ENCODE measurements around the gene SULT1A2. TPM values are rescaled to one million over a fixed set of nuclear protein-coding genes. Genes with fewer than 3 reads are reported as not detected.
"Not testable (repeated sequence)": the region's sequence is repeated elsewhere in the genome, so short reads cannot be mapped to it uniquely, and the experiment has no call there.

Gene SULT1A2
- not detected in 2 replicates for total RNA-seq

DNA sequence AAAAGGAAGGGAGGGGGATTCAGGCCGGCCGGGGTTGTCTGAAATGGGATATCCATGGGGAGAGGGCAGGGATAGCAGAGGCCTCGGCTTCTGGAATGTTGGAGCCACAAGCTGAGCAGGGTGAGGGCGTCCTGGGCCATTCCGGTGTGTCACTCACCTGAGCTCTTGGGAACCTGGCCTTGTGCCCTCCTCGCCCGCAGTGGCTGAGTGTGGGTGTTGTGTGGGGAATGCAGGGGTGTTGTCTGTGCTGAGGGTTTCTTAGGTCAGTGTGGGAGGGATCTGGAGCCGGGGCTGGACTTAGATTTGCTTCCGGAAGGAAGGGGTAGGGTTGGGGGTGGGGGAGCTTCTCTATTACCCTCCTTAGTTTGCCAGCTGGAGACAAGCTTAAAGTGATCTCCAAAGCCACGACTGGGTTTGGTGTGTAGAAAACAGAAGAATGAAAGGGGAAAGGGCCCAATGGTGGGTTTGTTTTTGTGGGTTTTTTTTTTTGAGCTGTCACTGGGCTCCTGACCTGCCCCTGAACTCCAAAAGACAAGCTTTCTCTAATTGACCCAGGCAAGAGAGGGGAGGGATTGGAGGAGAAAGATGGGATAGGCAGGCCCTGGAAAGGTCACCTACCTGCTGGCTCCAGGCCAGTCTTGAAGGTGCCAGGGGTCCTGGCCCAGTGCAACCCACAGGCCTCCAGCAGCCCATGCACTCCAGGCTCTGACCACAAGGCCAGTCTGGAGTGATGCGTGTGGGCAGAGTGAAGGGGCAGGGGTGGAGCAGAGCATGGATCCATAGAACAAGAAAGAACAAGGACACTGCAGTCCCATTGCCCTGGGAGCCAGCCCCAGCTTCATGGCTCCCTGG is at the start of gene SULT1A2:
Gene SULT1A2 (minus strand): TSS at position 211 of the 852 bp plus-strand sequence. CDS start 1,120 bp downstream, outside the sequence.
- Histone ChIP-seq H3K36me3 (ENCODE audit: insufficient read depth, low read length) (no peaks in the 10 kb centered on the region), H3K4me3 (ENCODE audit: insufficient read depth, low read length) (no peak within 1 kb of the TSS), H3K27me3 (ENCODE audit: insufficient read depth, low read length) (no peaks in the 10 kb centered on the region), H3K4me2 (ENCODE audit: insufficient read depth, low read length) (no peak within 1 kb of the TSS), H2AFZ (ENCODE audit: low read length) (no peak within 1 kb of the TSS), H3K9me3 (ENCODE audit: low read depth, low read length) (no peaks in the 10 kb centered on the region), H4K20me1 (ENCODE audit: insufficient read depth, low read length) (no peaks in the 10 kb centered on the region), H3K27ac (ENCODE audit: low read depth, low read length) (no peak within 1 kb of the TSS), H3K4me1 (ENCODE audit: insufficient read depth, low read length) (no peaks in the 10 kb centered on the region), H3K79me2 (ENCODE audit: insufficient read depth, low read length) (no peaks in the 10 kb centered on the region)
- TF ChIP-seq, protein P1, sequence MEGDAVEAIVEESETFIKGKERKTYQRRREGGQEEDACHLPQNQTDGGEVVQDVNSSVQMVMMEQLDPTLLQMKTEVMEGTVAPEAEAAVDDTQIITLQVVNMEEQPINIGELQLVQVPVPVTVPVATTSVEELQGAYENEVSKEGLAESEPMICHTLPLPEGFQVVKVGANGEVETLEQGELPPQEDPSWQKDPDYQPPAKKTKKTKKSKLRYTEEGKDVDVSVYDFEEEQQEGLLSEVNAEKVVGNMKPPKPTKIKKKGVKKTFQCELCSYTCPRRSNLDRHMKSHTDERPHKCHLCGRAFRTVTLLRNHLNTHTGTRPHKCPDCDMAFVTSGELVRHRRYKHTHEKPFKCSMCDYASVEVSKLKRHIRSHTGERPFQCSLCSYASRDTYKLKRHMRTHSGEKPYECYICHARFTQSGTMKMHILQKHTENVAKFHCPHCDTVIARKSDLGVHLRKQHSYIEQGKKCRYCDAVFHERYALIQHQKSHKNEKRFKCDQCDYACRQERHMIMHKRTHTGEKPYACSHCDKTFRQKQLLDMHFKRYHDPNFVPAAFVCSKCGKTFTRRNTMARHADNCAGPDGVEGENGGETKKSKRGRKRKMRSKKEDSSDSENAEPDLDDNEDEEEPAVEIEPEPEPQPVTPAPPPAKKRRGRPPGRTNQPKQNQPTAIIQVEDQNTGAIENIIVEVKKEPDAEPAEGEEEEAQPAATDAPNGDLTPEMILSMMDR (IDR thresholded peaks at IDR 0.05; ENCODE audit: extremely low read depth, low read depth, low read length), result no peak
- DNase-seq (ENCODE audit: insufficient read length, low spot score, missing footprints), result peak; percentile 66

DNA sequence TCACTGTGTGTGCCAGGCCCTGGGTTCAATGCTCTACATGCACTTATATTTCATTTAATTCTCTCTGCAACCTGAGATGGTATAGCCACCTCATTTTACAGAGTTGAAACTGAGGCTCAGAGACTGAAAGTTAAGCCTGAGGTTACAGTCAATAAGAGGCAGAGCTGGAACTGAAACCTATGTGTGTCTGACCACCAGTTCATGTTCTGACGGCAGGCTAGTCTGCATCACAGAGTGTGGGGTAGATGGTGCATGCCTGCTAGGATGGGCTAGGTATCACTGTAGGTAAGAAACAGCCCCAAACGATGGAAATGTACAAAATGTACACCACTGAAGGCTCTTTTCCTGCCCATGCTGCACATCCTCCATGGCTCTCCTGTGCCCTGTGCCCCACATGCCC is 43.1 kb upstream of the SULT1A2 start:
- H3K9me3 ChIP-seq (ENCODE audit: low read depth, low read length); H3K27me3 ChIP-seq (ENCODE audit: insufficient read depth, low read length); H3K79me2 ChIP-seq (ENCODE audit: insufficient read depth, low read length); H3K4me3 ChIP-seq (ENCODE audit: insufficient read depth, low read length); DNase-seq (ENCODE audit: insufficient read length, low spot score, missing footprints); H4K20me1 ChIP-seq (ENCODE audit: insufficient read depth, low read length); H3K4me2 ChIP-seq (ENCODE audit: insufficient read depth, low read length); H3K4me1 ChIP-seq (ENCODE audit: insufficient read depth, low read length); H2AFZ ChIP-seq (ENCODE audit: low read length); H3K27ac ChIP-seq (ENCODE audit: low read depth, low read length); H3K36me3 ChIP-seq (ENCODE audit: insufficient read depth, low read length): not testable (repeated sequence)

DNA sequence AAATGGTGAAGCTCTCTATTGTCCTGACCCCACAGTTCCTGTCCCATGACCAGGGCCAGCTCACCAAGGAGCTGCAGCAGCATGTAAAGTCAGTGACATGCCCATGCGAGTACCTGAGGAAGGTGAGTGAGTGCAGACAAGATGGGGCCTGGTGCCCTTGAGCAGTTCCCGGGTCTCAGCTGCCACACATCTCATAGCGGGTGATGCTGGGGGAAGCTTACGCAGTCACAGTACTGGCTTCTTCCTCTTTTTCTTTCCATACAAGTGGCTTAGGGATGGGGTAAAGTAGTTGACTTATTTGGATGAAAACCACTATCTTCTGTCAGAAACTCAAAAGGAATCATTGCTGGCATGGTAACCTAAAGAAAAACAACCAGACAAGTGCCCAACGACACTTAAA is 41.5 kb upstream of the SULT1A2 start:
- not testable (repeated sequence) for H3K9me3 ChIP-seq (ENCODE audit: low read depth, low read length); H3K79me2 ChIP-seq (ENCODE audit: insufficient read depth, low read length); H2AFZ ChIP-seq (ENCODE audit: low read length); H4K20me1 ChIP-seq (ENCODE audit: insufficient read depth, low read length); H3K27me3 ChIP-seq (ENCODE audit: insufficient read depth, low read length); H3K36me3 ChIP-seq (ENCODE audit: insufficient read depth, low read length); DNase-seq (ENCODE audit: insufficient read length, low spot score, missing footprints); H3K4me3 ChIP-seq (ENCODE audit: insufficient read depth, low read length); H3K4me1 ChIP-seq (ENCODE audit: insufficient read depth, low read length); H3K27ac ChIP-seq (ENCODE audit: low read depth, low read length); H3K4me2 ChIP-seq (ENCODE audit: insufficient read depth, low read length)

DNA sequence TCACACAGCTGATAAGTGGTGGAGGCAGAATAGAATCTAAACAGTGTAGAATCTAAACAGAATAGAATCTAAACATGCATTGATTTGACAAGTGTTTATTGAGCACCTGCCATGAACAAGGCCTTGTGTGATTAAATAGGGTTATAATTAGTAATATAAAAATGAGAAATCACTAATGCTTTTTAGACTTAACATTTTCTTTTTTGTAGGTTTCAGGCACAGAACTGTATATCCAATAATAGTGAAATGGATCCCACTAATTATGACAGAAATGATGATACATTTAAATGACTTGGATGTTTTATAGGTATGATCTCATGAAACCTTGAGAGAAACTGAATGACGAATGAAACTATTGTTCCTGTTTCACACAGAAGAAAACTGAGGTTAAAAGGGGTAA is 40.9 kb upstream of the SULT1A2 start, which contains the start of gene NPIPB8:
Gene NPIPB8 (plus strand): TSS at position 301 of the 400 bp plus-strand sequence. CDS start 296 bp downstream, outside the sequence.
- not testable (repeated sequence) for H2AFZ ChIP-seq (ENCODE audit: low read length); H3K9me3 ChIP-seq (ENCODE audit: low read depth, low read length); H3K79me2 ChIP-seq (ENCODE audit: insufficient read depth, low read length); H4K20me1 ChIP-seq (ENCODE audit: insufficient read depth, low read length); H3K4me2 ChIP-seq (ENCODE audit: insufficient read depth, low read length); H3K27ac ChIP-seq (ENCODE audit: low read depth, low read length); H3K4me3 ChIP-seq (ENCODE audit: insufficient read depth, low read length); H3K4me1 ChIP-seq (ENCODE audit: insufficient read depth, low read length); DNase-seq (ENCODE audit: insufficient read length, low spot score, missing footprints); H3K27me3 ChIP-seq (ENCODE audit: insufficient read depth, low read length); H3K36me3 ChIP-seq (ENCODE audit: insufficient read depth, low read length)

DNA sequence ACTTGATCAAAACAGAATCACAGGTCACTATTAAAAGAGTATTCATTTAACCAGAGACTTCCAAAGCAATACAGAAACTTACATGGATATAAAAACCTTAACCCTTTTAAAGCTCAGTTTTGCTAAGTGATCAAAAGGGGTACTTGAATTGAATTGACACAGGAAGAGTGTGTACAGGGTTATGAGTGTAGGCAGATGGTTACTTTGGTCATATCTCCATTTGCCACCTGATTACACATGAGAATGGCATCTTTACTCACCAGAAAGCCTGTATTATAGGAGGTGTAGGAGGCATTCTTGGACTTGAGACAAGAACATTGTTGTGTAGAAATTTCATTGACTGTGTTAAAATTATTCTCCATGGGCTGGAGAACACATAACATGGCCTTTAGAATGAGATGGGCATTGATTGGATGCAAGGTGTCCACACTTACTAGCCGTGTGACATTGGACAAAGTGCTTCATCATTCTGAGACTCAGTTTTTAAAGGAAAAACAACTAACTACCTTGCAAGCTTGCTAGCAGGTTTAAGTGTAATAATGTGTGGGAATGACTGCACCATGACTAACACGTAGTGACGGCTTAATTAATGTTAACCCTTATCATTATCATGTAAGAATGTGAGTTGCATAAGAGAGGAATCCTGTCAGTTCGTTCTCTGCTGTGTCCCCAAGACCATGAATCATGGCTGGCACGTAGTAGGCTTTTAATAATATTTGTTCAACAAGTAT is 39.4 kb upstream of the SULT1A2 start:
- H3K4me2 ChIP-seq (ENCODE audit: insufficient read depth, low read length), result peak overlapping the region; percentile 48

DNA sequence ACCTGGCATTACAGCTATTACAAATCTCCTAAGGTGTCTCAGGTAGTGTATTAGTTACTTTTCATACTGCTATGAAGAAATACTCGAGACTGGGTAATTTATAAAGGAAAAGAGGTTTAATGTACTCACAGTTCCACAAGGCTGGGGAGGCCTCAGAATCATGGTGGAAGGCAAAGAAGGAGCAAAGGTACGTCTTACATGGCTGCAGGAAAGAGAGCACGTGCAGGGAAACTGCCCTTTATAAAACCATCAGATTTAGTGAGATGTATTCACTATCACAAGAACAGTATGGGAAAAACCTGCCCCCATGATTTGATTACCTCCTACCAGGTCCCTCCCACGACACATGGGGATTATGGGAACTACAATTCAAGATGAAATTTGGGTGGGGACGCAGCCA is 34.1 kb upstream of the SULT1A2 start:
- H3K79me2 ChIP-seq (ENCODE audit: insufficient read depth, low read length); H3K4me2 ChIP-seq (ENCODE audit: insufficient read depth, low read length); H3K27me3 ChIP-seq (ENCODE audit: insufficient read depth, low read length); H2AFZ ChIP-seq (ENCODE audit: low read length); DNase-seq (ENCODE audit: insufficient read length, low spot score, missing footprints); H3K36me3 ChIP-seq (ENCODE audit: insufficient read depth, low read length); H3K4me1 ChIP-seq (ENCODE audit: insufficient read depth, low read length); H4K20me1 ChIP-seq (ENCODE audit: insufficient read depth, low read length); H3K27ac ChIP-seq (ENCODE audit: low read depth, low read length); H3K9me3 ChIP-seq (ENCODE audit: low read depth, low read length); H3K4me3 ChIP-seq (ENCODE audit: insufficient read depth, low read length): not testable (repeated sequence)

More for the DNA sequence above, 39.4 kb upstream of the SULT1A2 start:
- not testable (repeated sequence) for DNase-seq (ENCODE audit: insufficient read length, low spot score, missing footprints); H3K4me1 ChIP-seq (ENCODE audit: insufficient read depth, low read length); H4K20me1 ChIP-seq (ENCODE audit: insufficient read depth, low read length); H3K36me3 ChIP-seq (ENCODE audit: insufficient read depth, low read length); H3K9me3 ChIP-seq (ENCODE audit: low read depth, low read length); H2AFZ ChIP-seq (ENCODE audit: low read length); H3K79me2 ChIP-seq (ENCODE audit: insufficient read depth, low read length); H3K27me3 ChIP-seq (ENCODE audit: insufficient read depth, low read length); H3K4me3 ChIP-seq (ENCODE audit: insufficient read depth, low read length)
- H3K27ac ChIP-seq (ENCODE audit: low read depth, low read length), result peak overlapping the region; percentile 41

Data from osteoblast (primary cell).